Vagina (tissue), 2 donors: Measurements from ENCODE around the gene GLB1L3.

Experiments used
- POLR2A ChIP-seq, 2 donors: fragments of 450-650 bp; IDR thresholded peaks; one replicate each; pipeline ENCODE4 v1.6.1; 2017; ENCODE audit warnings: antibody characterized with exemption in 2 of 2, mild to moderate bottlenecking in 2 of 2, moderate library complexity in 2 of 2
- POLR2AphosphoS5 ChIP-seq, 2 donors: sonication (generic); formaldehyde crosslinking; IDR thresholded peaks; one replicate each; pipeline ENCODE4 v1.9.0; 2017; ENCODE audit warnings: antibody characterized with exemption in 2 of 2, mild to moderate bottlenecking in 2 of 2, low read depth in 1 of 2; ENCODE audit not compliant: insufficient read depth in 1 of 2
- TF ChIP-seq, protein P1 (sequence below), 3 experiments: fragments of 450-650 bp in 2 of 3; fragments of 200-600 bp in 1 of 3; sonication (generic) in 1 of 3; IDR thresholded peaks; one replicate each; pipeline ENCODE4 v1.5.1; 2017 to 2019; ENCODE audit warnings: antibody characterized with exemption in 3 of 3, mild to moderate bottlenecking in 2 of 3, moderate library complexity in 2 of 3

DNA sequence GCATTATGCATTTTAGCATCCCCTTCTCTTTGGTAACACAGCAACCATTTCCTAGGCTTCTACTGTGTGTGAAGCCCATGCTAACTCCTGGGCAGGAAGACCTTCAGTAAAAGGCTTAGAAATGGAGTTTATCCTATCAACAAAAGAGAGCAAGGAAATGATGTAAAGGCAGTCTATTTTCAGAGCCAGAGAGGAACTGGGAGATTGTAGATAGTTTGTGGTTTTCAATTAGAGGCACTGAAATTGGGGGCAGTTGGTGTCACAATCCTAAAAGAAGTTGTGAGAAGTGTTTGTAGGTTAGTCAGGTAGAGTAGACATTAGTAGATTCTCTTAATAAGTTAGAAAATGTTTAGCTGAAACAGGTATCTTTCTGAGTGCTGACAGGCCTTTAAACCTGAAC, 15.7 kb upstream of the GLB1L3 start:
- TF ChIP-seq, protein P1, sequence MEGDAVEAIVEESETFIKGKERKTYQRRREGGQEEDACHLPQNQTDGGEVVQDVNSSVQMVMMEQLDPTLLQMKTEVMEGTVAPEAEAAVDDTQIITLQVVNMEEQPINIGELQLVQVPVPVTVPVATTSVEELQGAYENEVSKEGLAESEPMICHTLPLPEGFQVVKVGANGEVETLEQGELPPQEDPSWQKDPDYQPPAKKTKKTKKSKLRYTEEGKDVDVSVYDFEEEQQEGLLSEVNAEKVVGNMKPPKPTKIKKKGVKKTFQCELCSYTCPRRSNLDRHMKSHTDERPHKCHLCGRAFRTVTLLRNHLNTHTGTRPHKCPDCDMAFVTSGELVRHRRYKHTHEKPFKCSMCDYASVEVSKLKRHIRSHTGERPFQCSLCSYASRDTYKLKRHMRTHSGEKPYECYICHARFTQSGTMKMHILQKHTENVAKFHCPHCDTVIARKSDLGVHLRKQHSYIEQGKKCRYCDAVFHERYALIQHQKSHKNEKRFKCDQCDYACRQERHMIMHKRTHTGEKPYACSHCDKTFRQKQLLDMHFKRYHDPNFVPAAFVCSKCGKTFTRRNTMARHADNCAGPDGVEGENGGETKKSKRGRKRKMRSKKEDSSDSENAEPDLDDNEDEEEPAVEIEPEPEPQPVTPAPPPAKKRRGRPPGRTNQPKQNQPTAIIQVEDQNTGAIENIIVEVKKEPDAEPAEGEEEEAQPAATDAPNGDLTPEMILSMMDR (IDR thresholded peaks at IDR 0.05) = no peak
- no peak for TF ChIP-seq POLR2A (IDR thresholded peaks at IDR 0.05)
- no peak for TF ChIP-seq POLR2AphosphoS5 (IDR thresholded peaks at IDR 0.05; ENCODE audit: insufficient read depth in 1 of 2, low read depth in 1 of 2)
